Measurements from ENCODE around the gene EID3. TPM values are rescaled to one million over a fixed set of nuclear protein-coding genes. Genes with fewer than 3 reads are reported as not detected.
"Not testable (repeated sequence)": the region's sequence is repeated elsewhere in the genome, so short reads cannot be mapped to it uniquely, and the experiment has no call there.

EID3 gene
- total RNA-seq, 1 experiment from 2014 or later = 6.0 TPM

GRCh38 chr12:104282109-104282508 lies 21.4 kb upstream of the EID3 start:
- H3K36me3 ChIP-seq = peaks cover 2% of the 10 kb centered on the region
- no peak overlapping the region for H3K4me3 ChIP-seq
- no peak for DNase-seq
- H3K9me3 ChIP-seq = no peaks in the 10 kb centered on the region
- no peaks in the 10 kb centered on the region for H3K27me3 ChIP-seq

- H3K4me3 ChIP-seq = peak overlapping the region; percentile 94
Observed at GRCh38 chr12:104285740-104286515, 17.6 kb upstream of the EID3 start.

GRCh38 chr12:104286516-104287482 lies 16.7 kb upstream of the EID3 start:
- H3K36me3 ChIP-seq = peaks cover 46% of the 10 kb centered on the region
- no peaks in the 10 kb centered on the region for H3K27me3 ChIP-seq
- peak overlapping the region; percentile 94 for H3K4me3 ChIP-seq
- DNase-seq = peak; percentile 94
- no peaks in the 10 kb centered on the region for H3K9me3 ChIP-seq

More at GRCh38 chr12:104285740-104286515, 17.6 kb upstream of the EID3 start:
- peak; percentile 49 for DNase-seq
- Histone ChIP-seq H3K36me3 (peaks cover 38% of the 10 kb centered on the region), H3K9me3 (no peaks in the 10 kb centered on the region), H3K27me3 (no peaks in the 10 kb centered on the region)

- Histone ChIP-seq H3K27me3 (no peaks in the 10 kb centered on the region), H3K9me3 (no peaks in the 10 kb centered on the region), H3K36me3 (peaks cover 66% of the 10 kb centered on the region), H3K4me3 (peak overlapping the region; percentile 94)
- peak; percentile 84 for DNase-seq
Observed at GRCh38 chr12:104288635-104289274, 14.8 kb upstream of the EID3 start.

- H3K4me3 ChIP-seq = peak overlapping the region; percentile 94
- no peaks in the 10 kb centered on the region for H3K27me3 ChIP-seq
- peaks cover 80% of the 10 kb centered on the region for H3K36me3 ChIP-seq
- no peak for DNase-seq
- H3K9me3 ChIP-seq = no peaks in the 10 kb centered on the region
Observed at GRCh38 chr12:104290320-104290719, 13.2 kb upstream of the EID3 start.

- no peaks in the 10 kb centered on the region for H3K9me3 ChIP-seq
- DNase-seq = no peak
- H3K36me3 ChIP-seq = peaks cover 85% of the 10 kb centered on the region
- H3K27me3 ChIP-seq = no peaks in the 10 kb centered on the region
- H3K4me3 ChIP-seq = peak overlapping the region; percentile 94
Observed at GRCh38 chr12:104290855-104291254, 12.7 kb upstream of the EID3 start.

- peak overlapping the region; percentile 94 for H3K4me3 ChIP-seq
- H3K9me3 ChIP-seq = no peaks in the 10 kb centered on the region
- H3K27me3 ChIP-seq = no peaks in the 10 kb centered on the region
- H3K36me3 ChIP-seq = peaks cover 96% of the 10 kb centered on the region
- DNase-seq = no peak
Observed at GRCh38 chr12:104291867-104292524, 11.5 kb upstream of the EID3 start.

GRCh38 chr12:104292872-104293794 lies 10.4 kb upstream of the EID3 start:
- H3K27me3 ChIP-seq = no peaks in the 10 kb centered on the region
- peak overlapping the region; percentile 94 for H3K4me3 ChIP-seq
- DNase-seq = no peak
- H3K36me3 ChIP-seq = peaks cover 94% of the 10 kb centered on the region
- H3K9me3 ChIP-seq = no peaks in the 10 kb centered on the region

GRCh38 chr12:104294158-104294859 lies 9.2 kb upstream of the EID3 start:
- H3K36me3 ChIP-seq = peaks cover 94% of the 10 kb centered on the region
- DNase-seq = peak; percentile 40
- H3K27me3 ChIP-seq, H3K9me3 ChIP-seq, H3K4me3 ChIP-seq: not testable (repeated sequence)

- DNase-seq = no peak
- H3K4me3 ChIP-seq = no peak overlapping the region
- H3K9me3 ChIP-seq = no peaks in the 10 kb centered on the region
- H3K27me3 ChIP-seq = no peaks in the 10 kb centered on the region
- peaks cover 94% of the 10 kb centered on the region for H3K36me3 ChIP-seq
Observed at GRCh38 chr12:104294927-104295668, 8.4 kb upstream of the EID3 start.

- Histone ChIP-seq H3K36me3 (peaks cover 97% of the 10 kb centered on the region), H3K4me3 (0 out of 2 replicates have a peak overlapping the region, but pooled peaks have one; percentile 1)
- no peak for DNase-seq
Observed at GRCh38 chr12:104295954-104296353, 7.6 kb upstream of the EID3 start.

GRCh38 chr12:104296718-104297117 lies 6.8 kb upstream of the EID3 start:
- H3K9me3 ChIP-seq = no peaks in the 10 kb centered on the region
- H3K27me3 ChIP-seq = no peaks in the 10 kb centered on the region
- H3K4me3 ChIP-seq = no peak overlapping the region
- DNase-seq = no peak
- H3K36me3 ChIP-seq = peaks cover 94% of the 10 kb centered on the region

More at GRCh38 chr12:104295954-104296353, 7.6 kb upstream of the EID3 start:
- Histone ChIP-seq H3K27me3 (no peaks in the 10 kb centered on the region), H3K9me3 (no peaks in the 10 kb centered on the region)

- DNase-seq = no peak
- Histone ChIP-seq H3K27me3 (no peaks in the 10 kb centered on the region), H3K9me3 (no peaks in the 10 kb centered on the region), H3K36me3 (peaks cover 90% of the 10 kb centered on the region), H3K4me3 (no peak overlapping the region)
Observed at GRCh38 chr12:104297477-104298113, 5.9 kb upstream of the EID3 start.
